Activated CD8-positive, alpha-beta memory T cell treated with anti-CD3 and anti-CD28 coated beads for 36 hours (primary cell): Measurements from ENCODE around the gene RNASE7. TPM values are rescaled to one million over a fixed set of nuclear protein-coding genes. Genes with fewer than 3 reads are reported as not detected.
"Not testable (repeated sequence)": the region's sequence is repeated elsewhere in the genome, so short reads cannot be mapped to it uniquely, and the experiment has no call there.

Experiments
- CTCF ChIA-PET: fragments of 350-600 bp; sonication (Branson Sonifier 250); formaldehyde crosslinking; loops from one replicate; lab custom pipeline; 2021; ENCODE audit warnings: antibody characterized with exemption; lab: Charles Lee
- POLR2A ChIA-PET: fragments of 350-600 bp; sonication (Branson Sonifier 250); formaldehyde crosslinking; loops from one replicate; lab custom pipeline; 2021; ENCODE audit warnings: antibody characterized with exemption; lab: Charles Lee
- total RNA-seq, 2 experiments: library from RNA; stranded (reverse); gene quantifications; one replicate each; pipeline ENCODE4 v1.2.3, GENCODE V29; 2021

The RNASE7 gene
- total RNA-seq, 2 experiments from 2014 or later, result not detected

- POLR2A ChIA-PET, result no interaction called here
- CTCF ChIA-PET, result interaction anchor here (0.8 kb wide), 1 partner anchor 22 kb away, joined by 4 read pairs; no protein-coding TSS in a partner anchor
Observed at GRCh38 chr14:21037156-21037555, 5.0 kb upstream of the RNASE7 start.

GRCh38 chr14:21038441-21039422, 3.4 kb upstream of the RNASE7 start:
- POLR2A ChIA-PET, result no interaction called here
- CTCF ChIA-PET, result interaction anchor here (1.8 to 4.2 kb wide), 2 partner anchors 25 to 54 kb away, joined by 7 to 45 read pairs; no protein-coding TSS in a partner anchor

GRCh38 chr14:21039585-21040369, 2.4 kb upstream of the RNASE7 start:
- POLR2A ChIA-PET, result no interaction called here
- CTCF ChIA-PET, result interaction anchor here (1.0 to 4.2 kb wide), 4 partner anchors 10 to 53 kb away, joined by 3 to 45 read pairs (median 5); no protein-coding TSS in a partner anchor

- ChIA-PET POLR2A (no interaction called here), CTCF (interaction anchor here (1.0 to 4.2 kb wide), 4 partner anchors 11 to 52 kb away, joined by 3 to 45 read pairs (median 5); no protein-coding TSS in a partner anchor)
Observed at GRCh38 chr14:21040370-21040925, 1.7 kb upstream of the RNASE7 start.

GRCh38 chr14:21040941-21041340, 1.2 kb upstream of the RNASE7 start:
- CTCF ChIA-PET, result interaction anchor here (4.2 kb wide), 1 partner anchor 28 kb away, joined by 45 read pairs; no protein-coding TSS in a partner anchor
- POLR2A ChIA-PET, result not testable (repeated sequence)

GRCh38 chr14:21042918-21043317, 756 bp downstream of the RNASE7 start:
- ChIA-PET CTCF (interaction anchor here (0.9 kb wide), 1 partner anchor 72 kb away, joined by 3 read pairs; no protein-coding TSS in a partner anchor), POLR2A (no interaction called here)

GRCh38 chr14:21043387-21043973, 1.3 kb downstream of the RNASE7 start:
- POLR2A ChIA-PET, result no interaction called here
- CTCF ChIA-PET, result interaction anchor here (0.6 to 1.0 kb wide), 3 partner anchors 22 to 148 kb away, joined by 3 to 4 read pairs (median 4); no protein-coding TSS in a partner anchor

GRCh38 chr14:21043974-21044618, 1.9 kb downstream of the RNASE7 start:
- CTCF ChIA-PET, result interaction anchor here (0.6 to 1.0 kb wide), 3 partner anchors 21 to 147 kb away, joined by 3 to 4 read pairs (median 4); no protein-coding TSS in a partner anchor
- POLR2A ChIA-PET, result no interaction called here

GRCh38 chr14:21047378-21047781, 5.2 kb downstream of the RNASE7 start:
- ChIA-PET CTCF (interaction anchor here (0.7 to 1.3 kb wide), 4 partner anchors 21 to 60 kb away, joined by 3 read pairs; no protein-coding TSS in a partner anchor), POLR2A (no interaction called here)

- ChIA-PET CTCF (no interaction called here), POLR2A (no interaction called here)
Observed at GRCh38 chr14:21048638-21049037, 6.5 kb downstream of the RNASE7 start.

- CTCF ChIA-PET, result no interaction called here
- POLR2A ChIA-PET, result no interaction called here
Observed at GRCh38 chr14:21049271-21049673, 7.1 kb downstream of the RNASE7 start.

- ChIA-PET CTCF (interaction anchor here (0.7 to 1.4 kb wide), 3 partner anchors 11 to 42 kb away, joined by 3 to 5 read pairs (median 4); no protein-coding TSS in a partner anchor), POLR2A (no interaction called here)
Observed at GRCh38 chr14:21050597-21050996, 8.4 kb downstream of the RNASE7 start.

- ChIA-PET POLR2A (no interaction called here), CTCF (interaction anchor here (0.6 kb wide), 1 partner anchor 391 kb away, joined by 3 read pairs; no protein-coding TSS in a partner anchor)
Observed at GRCh38 chr14:21053184-21054122, 11.3 kb downstream of the RNASE7 start.

- ChIA-PET CTCF (interaction anchor here (0.6 kb wide), 1 partner anchor 392 kb away, joined by 3 read pairs; no protein-coding TSS in a partner anchor), POLR2A (no interaction called here)
Observed at GRCh38 chr14:21054123-21054767, 12.1 kb downstream of the RNASE7 start.

GRCh38 chr14:21054768-21055145, 12.6 kb downstream of the RNASE7 start:
- ChIA-PET POLR2A (no interaction called here), CTCF (no interaction called here)

GRCh38 chr14:21055432-21056117, 13.4 kb downstream of the RNASE7 start:
- ChIA-PET CTCF (no interaction called here), POLR2A (interaction anchor here (0.5 kb wide), 1 partner anchor 76 kb away, joined by 4 read pairs; no protein-coding TSS in a partner anchor)
